ENCODE results near the gene ATRX.
"Not testable (repeated sequence)": the region's sequence is repeated elsewhere in the genome, so short reads cannot be mapped to it uniquely, and the experiment has no call there.

ATRX gene

DNA sequence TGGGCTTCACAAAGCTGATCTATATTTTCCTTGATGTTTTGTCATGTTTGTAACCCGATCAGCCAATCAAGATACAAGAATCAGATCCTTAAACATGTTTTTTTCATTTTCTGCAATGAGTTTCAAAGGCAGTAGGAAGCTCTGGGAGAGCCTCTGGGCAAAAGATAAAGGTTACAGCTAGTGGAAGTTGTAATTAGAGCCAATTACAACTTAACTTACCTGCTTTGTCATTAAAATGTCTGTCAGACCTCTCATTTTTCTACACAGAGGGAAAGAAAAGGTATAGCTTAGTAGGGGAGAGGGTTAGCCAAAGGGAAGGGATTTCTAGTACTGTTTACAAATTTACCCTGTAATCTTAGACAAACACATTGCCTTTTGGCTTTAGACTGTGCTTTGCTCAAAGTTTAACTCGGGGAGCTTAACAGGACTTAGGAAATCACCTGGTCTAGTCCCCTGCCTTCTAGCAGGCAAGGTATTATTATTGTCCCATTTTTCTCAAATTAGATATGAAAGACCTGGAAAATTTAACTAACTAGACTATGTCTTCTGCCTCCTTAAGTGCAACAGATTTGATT lies 283.0 kb downstream of the ATRX start:
- Histone ChIP-seq H3K36me3 (ENCODE audit: control insufficient read depth, insufficient read depth, low read length) (no peaks in the 10 kb centered on the region), H3K4me1 (ENCODE audit: control insufficient read depth, insufficient read depth, low read length) (no peaks in the 10 kb centered on the region), H3K27ac (ENCODE audit: low read length) (no peak overlapping the region), H3K27me3 (ENCODE audit: control insufficient read depth, insufficient read depth, low read length) (no peaks in the 10 kb centered on the region), H3K4me3 (ENCODE audit: low read length) (no peak overlapping the region), H3K9me3 (ENCODE audit: control insufficient read depth, insufficient read depth, low read length) (no peaks in the 10 kb centered on the region)
- DNase-seq (ENCODE audit: low read depth, low spot score): no peak
- no CpG with 5 or more reads among the region's 2 CpGs for WGBS (ENCODE audit: insufficient coverage, insufficient read length)

DNA sequence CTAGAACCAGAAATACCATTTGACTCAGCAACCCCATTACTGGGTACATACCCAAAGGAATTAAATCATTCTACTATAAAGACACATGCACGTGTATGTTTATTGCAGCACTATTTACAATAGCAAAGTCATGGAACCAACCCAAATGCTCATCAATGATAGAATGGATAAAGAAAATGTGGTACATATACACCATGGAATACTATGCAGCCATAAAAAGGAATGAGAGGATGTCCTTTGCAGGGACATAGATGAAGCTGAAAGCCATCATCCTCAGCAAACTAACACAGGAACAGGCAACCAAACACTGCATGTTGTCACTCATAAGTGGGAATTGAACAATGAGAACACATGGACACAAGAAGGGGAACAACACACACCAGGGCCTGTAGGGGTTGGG lies 285.9 kb downstream of the ATRX start:
- not testable (repeated sequence) for DNase-seq (ENCODE audit: low read depth, low spot score); H3K36me3 ChIP-seq (ENCODE audit: control insufficient read depth, insufficient read depth, low read length)
- WGBS (ENCODE audit: insufficient coverage, insufficient read length): no CpG with 5 or more reads among the region's 1 CpG

DNA sequence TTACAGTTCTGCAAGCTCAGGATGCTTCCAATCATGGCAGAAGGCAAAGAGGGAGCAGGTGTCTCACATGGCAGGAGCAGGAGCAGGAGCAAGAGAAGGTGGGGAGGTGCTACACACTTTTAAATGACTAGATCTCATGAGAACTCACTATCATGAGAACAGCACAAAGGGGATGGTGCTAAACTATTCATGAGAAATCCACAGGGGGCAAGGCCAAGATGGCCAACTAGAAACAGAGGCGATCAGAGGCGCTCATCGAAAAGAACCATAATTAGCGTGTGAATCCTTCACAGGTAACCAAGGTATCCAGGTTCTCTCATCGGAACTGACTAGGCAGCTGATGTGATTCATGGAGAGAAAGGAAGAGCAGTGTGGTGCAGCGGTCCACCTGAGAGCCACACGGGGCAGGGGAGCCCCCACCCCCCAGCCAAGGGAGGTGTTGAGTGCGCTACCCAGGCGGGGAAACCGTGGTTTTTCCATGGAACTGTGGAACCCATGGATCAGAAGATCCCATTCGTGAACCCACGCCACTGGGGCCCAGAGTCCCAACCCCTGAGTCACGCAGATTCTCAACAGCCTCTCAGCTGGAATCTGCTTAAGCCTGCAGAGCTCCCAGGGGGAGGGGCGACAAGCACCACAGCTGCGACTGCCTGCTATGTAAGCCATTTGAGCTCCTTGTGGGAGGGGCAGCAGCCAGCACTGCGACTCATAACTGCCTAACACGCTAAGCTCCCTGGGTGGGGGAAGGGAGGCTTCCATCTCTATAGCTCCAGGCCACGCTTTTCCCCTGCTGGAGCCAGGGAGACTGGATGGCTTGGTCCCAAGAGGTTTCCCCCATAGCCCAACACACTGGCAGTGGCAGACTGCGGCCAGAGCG lies 292.1 kb downstream of the ATRX start:
- Histone ChIP-seq H3K9me3 (ENCODE audit: control insufficient read depth, insufficient read depth, low read length) (no peaks in the 10 kb centered on the region), H3K36me3 (ENCODE audit: control insufficient read depth, insufficient read depth, low read length) (no peaks in the 10 kb centered on the region), H3K4me3 (ENCODE audit: low read length) (no peak overlapping the region), H3K27ac (ENCODE audit: low read length) (no peak overlapping the region), H3K27me3 (ENCODE audit: control insufficient read depth, insufficient read depth, low read length) (no peaks in the 10 kb centered on the region), H3K4me1 (ENCODE audit: control insufficient read depth, insufficient read depth, low read length) (no peaks in the 10 kb centered on the region)
- no CpG with 5 or more reads among the region's 20 CpGs for WGBS (ENCODE audit: insufficient coverage, insufficient read length)
- DNase-seq (ENCODE audit: low read depth, low spot score): peak; percentile 13

More for the DNA sequence above, 285.9 kb downstream of the ATRX start:
- H3K9me3 ChIP-seq (ENCODE audit: control insufficient read depth, insufficient read depth, low read length); H3K27me3 ChIP-seq (ENCODE audit: control insufficient read depth, insufficient read depth, low read length); H3K4me1 ChIP-seq (ENCODE audit: control insufficient read depth, insufficient read depth, low read length); H3K4me3 ChIP-seq (ENCODE audit: low read length); H3K27ac ChIP-seq (ENCODE audit: low read length): not testable (repeated sequence)

DNA sequence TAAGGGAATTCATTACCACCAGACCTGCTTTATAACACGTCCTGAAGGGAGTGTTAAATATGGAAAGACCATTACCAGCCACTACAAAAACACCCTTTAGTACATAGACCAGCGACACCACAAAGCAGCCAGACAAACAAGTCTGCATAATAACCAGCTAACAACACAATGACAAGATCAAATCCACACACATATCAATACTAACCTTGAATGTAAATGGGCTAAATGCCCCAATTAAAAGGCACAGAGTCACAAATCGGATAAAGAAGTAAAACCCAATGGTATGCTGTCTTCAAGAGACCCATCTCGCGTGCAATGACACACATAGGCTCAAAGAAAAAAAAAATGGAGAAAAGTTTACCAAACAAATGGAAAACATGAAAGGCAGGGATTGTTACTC lies 302.0 kb downstream of the ATRX start:
- no peak overlapping the region for H3K4me3 ChIP-seq (ENCODE audit: low read length)
- no peak for DNase-seq (ENCODE audit: low read depth, low spot score)
- H3K4me1 ChIP-seq (ENCODE audit: control insufficient read depth, insufficient read depth, low read length): no peaks in the 10 kb centered on the region
- WGBS (ENCODE audit: insufficient coverage, insufficient read length): no CpG with 5 or more reads among the region's 5 CpGs
- no peaks in the 10 kb centered on the region for H3K9me3 ChIP-seq (ENCODE audit: control insufficient read depth, insufficient read depth, low read length)
- no peak overlapping the region for H3K27ac ChIP-seq (ENCODE audit: low read length)
- no peaks in the 10 kb centered on the region for H3K27me3 ChIP-seq (ENCODE audit: control insufficient read depth, insufficient read depth, low read length)
- no peaks in the 10 kb centered on the region for H3K36me3 ChIP-seq (ENCODE audit: control insufficient read depth, insufficient read depth, low read length)

DNA sequence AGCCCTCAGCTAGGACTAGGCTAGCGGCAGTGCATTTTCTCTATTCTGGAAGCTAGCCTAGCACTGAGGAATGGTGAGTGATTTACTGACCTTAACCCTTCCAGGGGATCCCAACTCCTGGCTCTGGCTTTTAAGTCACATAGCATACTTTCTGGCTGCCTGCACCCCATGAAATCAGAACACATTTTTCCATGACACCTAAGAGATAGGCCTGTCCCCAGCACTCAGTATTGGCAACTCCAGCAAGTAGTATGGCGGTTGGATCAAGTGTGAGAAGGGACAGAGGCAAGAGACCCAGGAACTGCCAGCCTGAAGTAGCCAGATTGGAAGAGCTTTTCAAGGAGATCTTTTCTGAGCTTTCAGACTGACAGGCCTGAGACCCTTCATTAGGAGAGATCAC lies 330.6 kb downstream of the ATRX start:
- Histone ChIP-seq H3K4me1 (ENCODE audit: control insufficient read depth, insufficient read depth, low read length) (no peaks in the 10 kb centered on the region), H3K9me3 (ENCODE audit: control insufficient read depth, insufficient read depth, low read length) (no peaks in the 10 kb centered on the region), H3K4me3 (ENCODE audit: low read length) (no peak overlapping the region), H3K36me3 (ENCODE audit: control insufficient read depth, insufficient read depth, low read length) (no peaks in the 10 kb centered on the region), H3K27ac (ENCODE audit: low read length) (no peak overlapping the region), H3K27me3 (ENCODE audit: control insufficient read depth, insufficient read depth, low read length) (no peaks in the 10 kb centered on the region)
- no peak for DNase-seq (ENCODE audit: low read depth, low spot score)
- whole genome bisulfite sequencing (ENCODE audit: insufficient coverage, insufficient read length): no CpG with 5 or more reads among the region's 2 CpGs

All from iPS DF 6.9 (cell line).